ENCODE results near the gene PXDN.

- TF ChIP-seq CTCF (IDR thresholded peaks at IDR 0.05) (no peak), EZH2 (IDR thresholded peaks at IDR 0.05; ENCODE audit: borderline replicate concordance, insufficient read depth, low read depth, low read length, poor library complexity, severe bottlenecking) (no peak)
These were observed 44.2 kb upstream of the PXDN start for GRCh38 chr2:1788478-1788959.
